A549 (cell line): ENCODE results near the gene FIGLA. TPM values are rescaled to one million over a fixed set of nuclear protein-coding genes. Genes with fewer than 3 reads are reported as not detected.

Experiments
- ATAC-seq, 2 experiments: fragments of 200-7000 bp in 1 of 2; fragments of >200 bp in 1 of 2; cut with Nextera tagmentation in 1 of 2; cut with Tn5 transposase in 1 of 2; 3 replicates each; pipeline versions ENCODE4 v1.8.0 to v1.9.1; 2018 to 2020; ENCODE audit warnings: mild to moderate bottlenecking in 1 of 2, moderate library complexity in 1 of 2
- CTCF ChIA-PET: fragments of 300-600 bp; sonication (Branson Sonifier 250); formaldehyde crosslinking; extraction: SDS; loops from one replicate; lab custom pipeline; 2021; ENCODE audit warnings: antibody characterized with exemption, inconsistent platforms; lab: Yijun Ruan, JAX
- POLR2A ChIA-PET: fragments of 350-600 bp; formaldehyde crosslinking; extraction: SDS; loops from one replicate; lab custom pipeline; 2021; ENCODE audit warnings: antibody characterized with exemption, inconsistent platforms; lab: Yijun Ruan, JAX
- DNase-seq, 2 experiments: peaks; one replicate each; pipeline versions ENCODE4 v3.0.0 to v3.0.0-alpha.2; 2011 to 2016; ENCODE audit warnings: low read depth in 1 of 2, low spot score in 1 of 2
- FAIRE-seq: peaks from 2 replicates; lab custom pipeline; 2011; peaks lifted over from hg19 to GRCh38; lab: Jason Lieb, UNC
- H3K27ac ChIP-seq, 2 experiments: fragments of >200 bp; sonication (Bioruptor Twin); formaldehyde crosslinking; 3 replicates each; pipeline ENCODE4 v1.5.1; 2016 to 2017
- H3K4me1 ChIP-seq: fragments of >200 bp; sonication (Bioruptor Twin); formaldehyde crosslinking; 3 replicates; pipeline ENCODE4 v1.6.1; 2016
- H3K4me2 ChIP-seq: fragments of >200 bp; sonication (Bioruptor Twin); formaldehyde crosslinking; 3 replicates; pipeline ENCODE4 v1.6.1; 2016
- H3K4me3 ChIP-seq: fragments of >200 bp; sonication (Bioruptor Twin); formaldehyde crosslinking; 3 replicates; pipeline ENCODE4 v1.5.1; 2016
- H3K9me3 ChIP-seq: fragments of >200 bp; sonication (Bioruptor Twin); formaldehyde crosslinking; 3 replicates; pipeline ENCODE4 v1.6.1; 2016
- BCL3 ChIP-seq: fragments of >200 bp; sonication (Bioruptor Twin); formaldehyde crosslinking; IDR thresholded peaks from 3 replicates; pipeline ENCODE4 v1.6.1; 2016
- CBX2 ChIP-seq: fragments of 200-600 bp; sonication (generic); IDR thresholded peaks from 2 replicates; pipeline ENCODE4 v1.6.1; 2016; ENCODE audit warnings: low read depth, mild to moderate bottlenecking, borderline replicate concordance
- CBX8 ChIP-seq: fragments of 200-600 bp; sonication (generic); IDR thresholded peaks from 2 replicates; pipeline ENCODE4 v1.6.1; 2016
- CEBPB ChIP-seq, 2 experiments: fragments of >200 bp in 1 of 2; sonication (Bioruptor Twin) in 1 of 2; formaldehyde crosslinking in 1 of 2; IDR thresholded peaks; 2 replicates each; pipeline ENCODE4 v1.6.1; 2012 to 2016
- CHD2 ChIP-seq: fragments of 150-350 bp; IDR thresholded peaks from 2 replicates; pipeline ENCODE4 v1.6.1; 2014; ENCODE audit warnings: low read length; ENCODE audit not compliant: partially characterized antibody
- CHD4 ChIP-seq: fragments of 200-600 bp; sonication (generic); IDR thresholded peaks from 2 replicates; pipeline ENCODE4 v1.6.1; 2016; ENCODE audit warnings: antibody characterized with exemption, mild to moderate bottlenecking, borderline replicate concordance
- E2F6 ChIP-seq: IDR thresholded peaks from 2 replicates; pipeline ENCODE4 v1.6.1; 2012; ENCODE audit warnings: low read depth, borderline replicate concordance
- EHF ChIP-seq: fragments of 250-450 bp; sonication (Bioruptor Pico); IDR thresholded peaks from 2 replicates; pipeline ENCODE4 v1.5.0; 2020; ENCODE audit warnings: mild to moderate bottlenecking
- EHMT2 ChIP-seq: fragments of 200-600 bp; sonication (generic); IDR thresholded peaks from 2 replicates; pipeline ENCODE4 v1.6.1; 2016; ENCODE audit warnings: antibody characterized with exemption, low read depth, mild to moderate bottlenecking, moderate library complexity
- FOSB ChIP-seq: fragments of 250-450 bp; sonication (Bioruptor Pico); IDR thresholded peaks from 2 replicates; pipeline ENCODE4 v1.5.0; 2020; ENCODE audit warnings: mild to moderate bottlenecking, moderate library complexity
- FOXS1 ChIP-seq: fragments of 250-450 bp; sonication (Bioruptor Pico); IDR thresholded peaks from 2 replicates; pipeline ENCODE4 v1.5.0; 2020; ENCODE audit warnings: mild to moderate bottlenecking, moderate library complexity
- GATA3 ChIP-seq: IDR thresholded peaks from 2 replicates; pipeline ENCODE4 v1.6.1; 2012; ENCODE audit warnings: borderline replicate concordance
- HDAC2 ChIP-seq: fragments of 200-600 bp; sonication (generic); IDR thresholded peaks from 2 replicates; pipeline ENCODE4 v1.6.1; 2016
- HEYL ChIP-seq: fragments of 250-450 bp; sonication (Bioruptor Pico); IDR thresholded peaks from 2 replicates; pipeline ENCODE4 v1.8.0; 2021; ENCODE audit warnings: mild to moderate bottlenecking, moderate library complexity
- HOXA7 ChIP-seq: fragments of 250-450 bp; sonication (Bioruptor Pico); IDR thresholded peaks from 2 replicates; pipeline ENCODE4 v1.5.0; 2020; ENCODE audit warnings: mild to moderate bottlenecking, moderate library complexity
- HOXB13 ChIP-seq: fragments of 250-450 bp; sonication (Bioruptor Pico); IDR thresholded peaks from 2 replicates; pipeline ENCODE4 v1.5.0; 2020; ENCODE audit warnings: low read depth, mild to moderate bottlenecking, moderate library complexity
- MAFK ChIP-seq: fragments of 450-650 bp; IDR thresholded peaks from 2 replicates; pipeline ENCODE4 v1.6.1; 2014; ENCODE audit not compliant: partially characterized antibody
- NPAS2 ChIP-seq: fragments of 250-450 bp; sonication (Bioruptor Pico); IDR thresholded peaks from 2 replicates; pipeline ENCODE4 v1.8.0; 2022; ENCODE audit warnings: mild to moderate bottlenecking, moderate library complexity, borderline replicate concordance
- NR3C1 ChIP-seq: fragments of >200 bp; sonication (Bioruptor Twin); formaldehyde crosslinking; IDR thresholded peaks from 3 replicates; pipeline ENCODE4 v1.6.1; 2017
- PHF8 ChIP-seq: fragments of 200-600 bp; sonication (generic); IDR thresholded peaks from 2 replicates; pipeline ENCODE4 v1.6.1; 2016; ENCODE audit warnings: low read depth, mild to moderate bottlenecking, antibody characterized with exemption, moderate library complexity, borderline replicate concordance
- POLR2A ChIP-seq: IDR thresholded peaks from 2 replicates; pipeline ENCODE4 v1.6.1; 2012; ENCODE audit warnings: mild to moderate bottlenecking, low read length
- RCOR1 ChIP-seq: fragments of 150-350 bp; IDR thresholded peaks from 2 replicates; pipeline ENCODE4 v1.6.1; 2014; ENCODE audit warnings: antibody characterized with exemption, low read length, low read depth
- ZC3H11A ChIP-seq: fragments of 450-650 bp; IDR thresholded peaks from 2 replicates; pipeline ENCODE4 v1.6.1; 2014; ENCODE audit warnings: antibody characterized with exemption, mild to moderate bottlenecking
- ZFP36 ChIP-seq: fragments of 450-650 bp; IDR thresholded peaks from 2 replicates; pipeline ENCODE4 v1.6.1; 2014; ENCODE audit warnings: borderline replicate concordance; ENCODE audit not compliant: partially characterized antibody
- WGBS: methylation state at CpG from one replicate; pipeline ENCODE4 v1.1.6; 2017; ENCODE audit errors: missing lambda C conversion rate; 5-methylcytosine and 5-hydroxymethylcytosine counted together
- polyA plus RNA-seq, 4 experiments: library from polyadenylated mRNA; depleted of rRNA in 3 of 4; stranded (reverse); fragments of >200 nt; fragmentation: RNase III in 1 of 4; extraction: RNeasy Plus Mini Kit Qiagen cat#74134 plus additional on column Dnase treatment in 1 of 4; gene quantifications; 2 replicates in 3 of 4; 3 replicates in 1 of 4; pipeline ENCODE4 v1.2.3, GENCODE V29; 2011 to 2017
- TF ChIP-seq, protein P1 (sequence below): IDR thresholded peaks from 2 replicates; pipeline ENCODE4 v1.6.1; 2012
- TF ChIP-seq, protein P2 (sequence below): fragments of 250-450 bp; sonication (Bioruptor Pico); IDR thresholded peaks from 2 replicates; pipeline ENCODE4 v1.5.0; 2020; ENCODE audit warnings: low read depth, mild to moderate bottlenecking, moderate library complexity
- TF ChIP-seq, protein P3 (sequence below): fragments of >200 bp; sonication (Bioruptor Twin); formaldehyde crosslinking; IDR thresholded peaks from 2 replicates; pipeline ENCODE4 v1.6.1; 2016
- TF ChIP-seq, protein P4 (sequence below): fragments of 250-450 bp; sonication (Bioruptor Pico); IDR thresholded peaks from 2 replicates; pipeline ENCODE4 v1.5.0; 2021; ENCODE audit warnings: mild to moderate bottlenecking, moderate library complexity, borderline replicate concordance
- TF ChIP-seq, protein P5 (sequence below): IDR thresholded peaks from 2 replicates; pipeline ENCODE4 v1.6.1; 2012

FIGLA gene
- polyA plus RNA-seq, 2 of the 4 experiments (the other 2 are of a cell fraction): not detected

GRCh38 chr2:70834881-70835280 is 44.4 kb upstream of the FIGLA start:
- no peak for DNase-seq
- no peak overlapping the region for H3K27ac ChIP-seq
- no peaks in the 10 kb centered on the region for H3K4me1 ChIP-seq
- ATAC-seq: peak in 1 of 2 experiments; percentile 55; a peak in 3 of 6 replicates
- ChIA-PET POLR2A (no interaction called here), CTCF (interaction anchor here (0.6 to 1.4 kb wide), 3 partner anchors 26 to 1745 kb away, joined by 4 read pairs; no protein-coding TSS in a partner anchor)
- no peak for FAIRE-seq
- 4% methylated on average over 4 of the region's 4 CpGs for WGBS
- H3K4me3 ChIP-seq: no peak overlapping the region
- no peak for TF ChIP-seq ZFP36
- TF ChIP-seq CHD4: no peak
- no peak for TF ChIP-seq HDAC2
- no peak for TF ChIP-seq GATA3
- no peak for TF ChIP-seq FOSB (CRISPR knock-in tag)
- no peak for TF ChIP-seq POLR2A
- TF ChIP-seq HOXB13 (CRISPR knock-in tag): no peak
- TF ChIP-seq CBX8: no peak
- TF ChIP-seq FOXS1 (CRISPR knock-in tag): no peak
- TF ChIP-seq NPAS2 (CRISPR knock-in tag): no peak
- TF ChIP-seq HEYL (CRISPR knock-in tag): no peak
- TF ChIP-seq, protein P1, sequence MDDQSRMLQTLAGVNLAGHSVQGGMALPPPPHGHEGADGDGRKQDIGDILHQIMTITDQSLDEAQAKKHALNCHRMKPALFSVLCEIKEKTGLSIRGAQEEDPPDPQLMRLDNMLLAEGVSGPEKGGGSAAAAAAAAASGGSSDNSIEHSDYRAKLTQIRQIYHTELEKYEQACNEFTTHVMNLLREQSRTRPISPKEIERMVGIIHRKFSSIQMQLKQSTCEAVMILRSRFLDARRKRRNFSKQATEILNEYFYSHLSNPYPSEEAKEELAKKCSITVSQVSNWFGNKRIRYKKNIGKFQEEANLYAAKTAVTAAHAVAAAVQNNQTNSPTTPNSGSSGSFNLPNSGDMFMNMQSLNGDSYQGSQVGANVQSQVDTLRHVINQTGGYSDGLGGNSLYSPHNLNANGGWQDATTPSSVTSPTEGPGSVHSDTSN: no peak
- no peak for TF ChIP-seq PHF8
- TF ChIP-seq CBX2: no peak
- TF ChIP-seq, protein P2, sequence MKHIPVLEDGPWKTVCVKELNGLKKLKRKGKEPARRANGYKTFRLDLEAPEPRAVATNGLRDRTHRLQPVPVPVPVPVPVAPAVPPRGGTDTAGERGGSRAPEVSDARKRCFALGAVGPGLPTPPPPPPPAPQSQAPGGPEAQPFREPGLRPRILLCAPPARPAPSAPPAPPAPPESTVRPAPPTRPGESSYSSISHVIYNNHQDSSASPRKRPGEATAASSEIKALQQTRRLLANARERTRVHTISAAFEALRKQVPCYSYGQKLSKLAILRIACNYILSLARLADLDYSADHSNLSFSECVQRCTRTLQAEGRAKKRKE (CRISPR knock-in tag): no peak
- no peak overlapping the region for H3K4me2 ChIP-seq
- peaks cover 8% of the 10 kb centered on the region; the same call in 2 of the 3 replicates for H3K9me3 ChIP-seq

DNA sequence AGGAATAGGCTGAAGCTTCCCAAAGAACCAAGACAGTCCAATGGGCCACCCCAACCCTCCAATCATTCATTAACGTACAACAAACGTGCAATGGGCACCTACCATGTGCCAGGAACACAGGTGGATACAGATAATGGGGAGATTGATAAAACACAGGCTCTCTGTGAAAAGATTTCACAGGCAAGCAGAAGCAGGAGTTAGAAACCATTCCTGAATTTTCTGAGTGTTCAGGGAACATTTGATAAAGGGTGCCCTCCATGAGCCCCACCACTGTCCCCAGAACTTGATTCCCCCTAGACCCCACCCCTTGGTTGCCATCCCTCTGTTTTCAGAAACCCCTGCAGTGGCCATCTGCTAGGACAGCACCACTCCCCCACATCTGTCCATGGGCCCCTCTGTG is 43.7 kb upstream of the FIGLA start:
- WGBS: 5% methylated on average over 2 of the region's 2 CpGs
- TF ChIP-seq E2F6 (no peak), CHD2 (no peak), BCL3 (no peak), CEBPB (IDR thresholded peaks at IDR 0.05) (no peak)
- TF ChIP-seq, protein P3, sequence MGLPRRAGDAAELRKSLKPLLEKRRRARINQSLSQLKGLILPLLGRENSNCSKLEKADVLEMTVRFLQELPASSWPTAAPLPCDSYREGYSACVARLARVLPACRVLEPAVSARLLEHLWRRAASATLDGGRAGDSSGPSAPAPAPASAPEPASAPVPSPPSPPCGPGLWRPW: no peak
- Histone ChIP-seq H3K4me3 (no peak overlapping the region), H3K4me1 (no peaks in the 10 kb centered on the region), H3K4me2 (no peak overlapping the region), H3K27ac (no peak overlapping the region), H3K9me3 (peaks cover 8% of the 10 kb centered on the region; the same call in 2 of the 3 replicates)
- DNase-seq (no peak), ATAC-seq (no peak), FAIRE-seq (no peak)
- POLR2A ChIA-PET: no interaction called here
- CTCF ChIA-PET: interaction anchor here (1.3 to 5.7 kb wide), 2 partner anchors 29 to 45 kb away, joined by 3 to 33 read pairs; no protein-coding TSS in a partner anchor

GRCh38 chr2:70833246-70833645 is 42.8 kb upstream of the FIGLA start:
- H3K27ac ChIP-seq: no peak overlapping the region
- ChIA-PET POLR2A (no interaction called here), CTCF (interaction anchor here (0.8 to 5.7 kb wide), 4 partner anchors 30 to 87 kb away, joined by 3 to 33 read pairs (median 4); partner anchors contain the start of gene FIGLA)
- H3K4me3 ChIP-seq: no peak overlapping the region
- H3K4me2 ChIP-seq: no peak overlapping the region
- no peak for DNase-seq
- H3K4me1 ChIP-seq: no peaks in the 10 kb centered on the region
- peaks cover 8% of the 10 kb centered on the region; the same call in 2 of the 3 replicates for H3K9me3 ChIP-seq
- no peak for ATAC-seq
- WGBS: 0% methylated on average over 1 of the region's 1 CpG
- FAIRE-seq: no peak
- TF ChIP-seq HOXA7 (CRISPR knock-in tag): no peak
- no peak for TF ChIP-seq RCOR1
- TF ChIP-seq ZC3H11A: no peak
- no peak for TF ChIP-seq EHF
- TF ChIP-seq, protein P4, sequence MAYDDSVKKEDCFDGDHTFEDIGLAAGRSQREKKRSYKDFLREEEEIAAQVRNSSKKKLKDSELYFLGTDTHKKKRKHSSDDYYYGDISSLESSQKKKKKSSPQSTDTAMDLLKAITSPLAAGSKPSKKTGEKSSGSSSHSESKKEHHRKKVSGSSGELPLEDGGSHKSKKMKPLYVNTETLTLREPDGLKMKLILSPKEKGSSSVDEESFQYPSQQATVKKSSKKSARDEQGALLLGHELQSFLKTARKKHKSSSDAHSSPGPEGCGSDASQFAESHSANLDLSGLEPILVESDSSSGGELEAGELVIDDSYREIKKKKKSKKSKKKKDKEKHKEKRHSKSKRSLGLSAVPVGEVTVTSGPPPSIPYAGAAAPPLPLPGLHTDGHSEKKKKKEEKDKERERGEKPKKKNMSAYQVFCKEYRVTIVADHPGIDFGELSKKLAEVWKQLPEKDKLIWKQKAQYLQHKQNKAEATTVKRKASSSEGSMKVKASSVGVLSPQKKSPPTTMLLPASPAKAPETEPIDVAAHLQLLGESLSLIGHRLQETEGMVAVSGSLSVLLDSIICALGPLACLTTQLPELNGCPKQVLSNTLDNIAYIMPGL: no peak
- TF ChIP-seq EHMT2: no peak
- no peak for TF ChIP-seq ZFP36
- TF ChIP-seq, protein P5, sequence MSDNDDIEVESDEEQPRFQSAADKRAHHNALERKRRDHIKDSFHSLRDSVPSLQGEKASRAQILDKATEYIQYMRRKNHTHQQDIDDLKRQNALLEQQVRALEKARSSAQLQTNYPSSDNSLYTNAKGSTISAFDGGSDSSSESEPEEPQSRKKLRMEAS: no peak
- no peak for TF ChIP-seq MAFK
- no peak for TF ChIP-seq CBX8
- no peak for TF ChIP-seq CBX2
- TF ChIP-seq NR3C1: no peak
- no peak for TF ChIP-seq FOSB (CRISPR knock-in tag)
